ENCODE results near the gene RABGAP1L.
"Not testable (repeated sequence)": the region's sequence is repeated elsewhere in the genome, so short reads cannot be mapped to it uniquely, and the experiment has no call there.

The RABGAP1L gene

GRCh38 chr1:174415506-174415905, 256.2 kb downstream of the RABGAP1L start:
- intact Hi-C loops (cut with DNase I), result no loop called here
- no peak for DNase-seq

- no peak for DNase-seq
- intact Hi-C loops (cut with DNase I), result no loop called here
Measured at GRCh38 chr1:174417921-174418320, 258.6 kb downstream of the RABGAP1L start.

DNA sequence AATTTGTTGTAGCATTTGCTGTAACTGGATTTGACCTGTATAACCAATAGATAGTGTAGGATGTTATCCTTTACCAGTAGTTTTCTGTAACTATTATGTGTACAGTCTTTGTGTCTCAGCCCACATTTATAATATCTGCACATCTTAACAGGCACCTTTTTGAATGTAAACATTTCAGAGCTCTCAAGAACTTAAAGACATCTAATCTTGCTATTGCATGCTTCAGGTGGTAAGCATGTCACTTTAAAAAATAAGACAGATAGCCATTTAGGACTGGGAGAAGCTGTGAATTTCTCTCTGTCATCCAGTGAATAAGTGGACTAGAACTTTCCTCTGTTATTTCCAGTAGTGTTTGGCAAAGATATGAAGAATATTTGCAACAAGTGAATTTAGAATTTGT, 265.8 kb downstream of the RABGAP1L start:
- DNase-seq, result no peak
- intact Hi-C loops (cut with DNase I), result no loop called here

DNA sequence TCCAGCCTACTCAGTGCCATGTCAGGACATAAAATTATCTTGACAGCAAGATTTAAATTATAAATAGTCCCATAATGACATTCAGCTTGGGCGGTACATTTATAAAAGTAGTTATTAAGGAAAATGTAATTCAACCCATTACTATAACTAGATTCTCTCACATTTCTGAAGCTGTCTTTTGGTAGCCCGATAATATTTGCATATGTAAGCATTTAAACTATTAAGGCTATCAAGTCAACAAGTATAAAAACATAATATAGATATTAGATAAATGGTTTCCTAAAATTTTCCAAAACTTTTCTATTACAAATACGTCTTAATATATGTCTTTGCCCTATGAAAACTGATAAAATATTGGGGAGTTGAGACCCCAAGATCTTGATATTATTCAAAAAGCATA, 266.8 kb downstream of the RABGAP1L start:
- intact Hi-C loops (cut with DNase I), result no loop called here

DNA sequence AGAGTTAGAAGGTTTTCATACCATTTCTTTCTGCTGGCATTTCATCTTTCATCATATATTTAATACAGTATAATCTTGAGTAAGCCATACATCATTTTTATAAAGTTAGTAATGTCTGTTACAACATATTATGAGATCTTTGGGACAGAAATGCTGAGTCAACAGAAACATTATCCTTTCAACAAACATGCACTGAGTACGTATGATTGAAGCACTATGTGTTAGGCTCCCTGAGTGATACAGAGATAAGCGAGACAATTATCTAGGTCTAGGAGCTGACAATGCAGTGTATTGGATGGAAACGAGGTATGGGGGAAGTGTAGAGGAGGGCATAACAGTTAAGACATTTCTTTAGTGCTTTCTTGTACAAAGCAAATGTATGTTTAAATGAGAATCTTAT, 268.7 kb downstream of the RABGAP1L start:
- intact Hi-C loops (cut with DNase I), result no loop called here
- no peak for DNase-seq

More for the DNA sequence above, 266.8 kb downstream of the RABGAP1L start:
- DNase-seq, result no peak

GRCh38 chr1:174428739-174429138, 269.4 kb downstream of the RABGAP1L start:
- intact Hi-C loops (cut with DNase I), result no loop called here

GRCh38 chr1:174433451-174433850, 274.1 kb downstream of the RABGAP1L start:
- intact Hi-C loops (cut with DNase I), result no loop called here
- DNase-seq, result peak in 1 of 10 donors; percentile 22

More at GRCh38 chr1:174428739-174429138, 269.4 kb downstream of the RABGAP1L start:
- no peak for DNase-seq

DNA sequence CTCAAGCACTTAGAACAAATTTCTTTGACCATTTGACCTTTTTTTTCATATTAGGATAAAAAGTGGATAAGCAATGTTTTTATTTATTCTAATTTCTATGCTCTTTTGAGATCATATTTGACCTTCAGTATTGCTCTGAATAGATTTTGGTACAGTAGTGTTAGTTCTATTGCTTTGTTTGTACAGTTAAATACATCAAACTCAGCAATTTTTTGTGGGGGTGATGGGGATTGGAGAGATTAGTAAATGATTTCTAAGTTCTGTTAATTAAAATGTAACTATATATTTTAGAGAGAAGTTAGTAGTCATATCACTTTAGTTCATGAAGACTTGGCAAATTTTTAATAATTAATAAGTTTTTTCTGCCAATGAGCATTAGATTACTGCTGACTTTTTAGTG, 286.0 kb downstream of the RABGAP1L start:
- intact Hi-C loops (cut with DNase I), result no loop called here
- no peak for DNase-seq

GRCh38 chr1:174445817-174446216, 286.5 kb downstream of the RABGAP1L start:
- intact Hi-C loops (cut with DNase I), result no loop called here
- peak in 3 of 10 donors; percentile 26 to 68 (median 65) for DNase-seq

- intact Hi-C loops (cut with DNase I), result no loop called here
- DNase-seq, result peak in 1 of 10 donors; percentile 67
Measured at GRCh38 chr1:174447866-174448530, 288.7 kb downstream of the RABGAP1L start, which contains the start of gene GPR52. TSS of gene GPR52 (plus strand) at chr1:174447964. CDS start at chr1:174448112, 148 bp downstream.

- DNase-seq, result no peak
- intact Hi-C loops (cut with DNase I), result no loop called here
Measured at GRCh38 chr1:174448531-174448883, 289.2 kb downstream of the RABGAP1L start.

DNA sequence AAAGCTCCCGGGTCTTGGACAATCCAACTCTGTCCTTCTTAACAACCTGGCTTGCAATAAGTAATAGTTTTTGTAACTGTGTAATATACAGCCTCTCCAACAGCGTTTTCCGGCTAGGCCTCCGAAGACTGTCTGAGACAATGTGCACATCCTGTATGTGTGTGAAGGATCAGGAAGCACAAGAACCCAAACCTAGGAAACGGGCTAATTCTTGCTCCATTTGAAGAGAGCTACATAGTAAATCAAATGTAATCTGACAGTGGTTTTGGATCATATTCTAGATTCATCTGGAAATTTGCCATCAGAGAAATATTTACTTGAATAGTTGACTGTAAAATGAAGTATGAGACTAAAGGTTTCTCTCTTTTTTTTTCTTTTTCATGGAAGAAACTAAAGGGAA, 289.7 kb downstream of the RABGAP1L start:
- DNase-seq, result no peak
- intact Hi-C loops (cut with DNase I), result no loop called here

- DNase-seq, result no peak
- intact Hi-C loops (cut with DNase I), result no loop called here
Measured at GRCh38 chr1:174451408-174451807, 292.1 kb downstream of the RABGAP1L start.

DNA sequence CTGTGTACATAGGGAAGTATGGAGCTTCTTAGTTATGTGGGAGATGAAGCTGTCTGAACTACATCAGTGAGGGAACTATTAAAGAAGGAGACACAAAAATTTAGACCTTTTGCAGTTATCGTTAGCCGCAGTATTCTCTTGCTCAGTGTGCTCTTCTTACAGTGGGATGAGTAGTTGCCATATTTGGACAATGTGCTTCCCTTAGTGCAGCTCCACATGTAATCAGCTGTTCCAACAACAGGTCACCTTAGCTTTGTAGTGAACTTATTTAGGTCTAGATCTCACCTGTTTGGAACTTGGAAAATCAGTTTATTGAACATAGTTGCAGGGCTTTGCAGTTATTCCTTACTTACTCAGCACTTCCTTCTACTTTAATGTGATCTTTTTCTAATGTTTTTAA, 306.5 kb downstream of the RABGAP1L start:
- DNase-seq, result no peak
- intact Hi-C loops (cut with DNase I), result no loop called here

DNA sequence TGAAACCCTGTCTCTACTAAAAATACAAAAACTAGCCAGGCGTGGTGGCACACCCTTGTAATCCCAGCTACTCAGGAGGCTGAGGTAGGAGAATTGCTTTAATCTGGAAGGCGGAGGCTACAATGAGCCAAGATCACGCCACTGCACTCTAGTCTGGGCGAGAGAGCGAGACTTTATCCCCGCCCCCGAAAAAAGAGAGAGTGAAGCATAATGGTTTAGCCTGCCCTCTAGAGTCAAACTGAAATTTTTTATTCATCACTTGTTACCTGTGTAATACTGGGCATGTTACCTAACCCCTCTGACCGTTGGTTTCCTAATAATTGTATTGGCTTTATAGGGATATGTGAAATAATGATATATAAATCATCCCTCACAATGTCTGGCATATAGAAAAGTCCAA, 307.3 kb downstream of the RABGAP1L start:
- DNase-seq, result no peak
- intact Hi-C loops (cut with DNase I), result no loop called here

- DNase-seq, result no peak
Measured at GRCh38 chr1:174469052-174469451, 309.7 kb downstream of the RABGAP1L start.

DNA sequence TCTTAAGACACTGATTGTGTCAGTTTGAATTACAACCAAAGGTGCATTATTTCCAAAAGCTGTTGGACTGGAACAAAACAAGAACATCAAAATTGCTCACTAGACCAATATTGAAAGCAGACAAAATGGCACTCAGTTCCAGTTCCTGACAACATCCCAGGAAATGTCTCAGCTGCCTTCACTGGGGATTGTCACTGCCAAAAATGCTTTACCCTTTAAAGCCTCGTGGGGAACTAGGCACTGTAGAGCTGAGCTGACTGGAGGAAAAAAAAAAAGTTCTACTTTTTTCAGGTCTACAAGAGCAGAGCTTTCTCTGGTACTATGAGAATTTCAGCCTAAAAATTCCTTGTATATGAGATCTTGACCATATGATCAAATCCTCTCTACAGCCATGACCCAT, 310.4 kb downstream of the RABGAP1L start:
- no peak for DNase-seq
- intact Hi-C loops (cut with DNase I), result no loop called here

More at GRCh38 chr1:174469052-174469451, 309.7 kb downstream of the RABGAP1L start:
- intact Hi-C loops (cut with DNase I), result no loop called here

DNA sequence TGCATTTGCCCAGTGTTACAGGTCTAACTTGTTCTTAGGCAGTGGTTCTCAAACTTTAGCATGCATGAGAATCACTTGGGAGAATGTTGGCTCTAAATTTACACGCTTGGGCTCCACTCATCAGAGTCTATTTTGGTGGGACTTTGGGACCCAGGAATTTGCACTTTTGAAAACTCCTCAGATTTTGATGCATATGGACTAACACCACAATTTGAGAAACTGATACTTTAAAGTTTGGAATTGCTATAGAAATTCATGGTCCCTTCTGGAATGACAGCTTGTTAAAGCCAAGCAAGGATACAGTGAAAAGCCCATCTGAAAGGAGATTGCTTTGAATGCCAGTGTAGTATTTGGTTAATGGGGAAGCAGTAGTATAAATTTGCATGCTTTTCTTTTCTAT, 320.0 kb downstream of the RABGAP1L start:
- intact Hi-C loops (cut with DNase I), result no loop called here
- DNase-seq, result no peak

- intact Hi-C loops (cut with DNase I), result no loop called here
- DNase-seq, result no peak
Measured at GRCh38 chr1:174480324-174480723, 321.0 kb downstream of the RABGAP1L start.

DNA sequence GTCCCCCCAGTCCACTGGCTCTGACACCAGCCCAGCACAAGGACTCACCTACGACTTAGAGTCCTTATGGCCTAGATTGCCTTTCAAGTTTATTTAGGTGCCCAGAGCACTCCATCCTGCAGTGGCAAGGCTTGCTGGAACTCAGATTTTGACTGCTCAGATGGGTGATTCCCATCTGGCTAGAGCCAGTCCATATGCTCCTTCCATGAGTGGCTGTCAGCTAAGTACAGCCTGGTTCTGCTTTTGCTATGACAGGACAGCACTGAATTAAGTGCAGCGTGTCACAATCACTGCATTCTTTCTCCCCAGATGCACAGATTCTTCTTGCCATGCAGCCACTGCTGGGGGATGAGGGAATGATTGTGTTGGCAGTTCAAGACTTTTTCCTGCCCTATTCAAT, 332.3 kb downstream of the RABGAP1L start:
- intact Hi-C loops (cut with DNase I), result no loop called here

GRCh38 chr1:174497478-174497877, 338.2 kb downstream of the RABGAP1L start:
- intact Hi-C loops (cut with DNase I), result no loop called here
- no peak for DNase-seq

More for the DNA sequence above, 332.3 kb downstream of the RABGAP1L start:
- no peak for DNase-seq

DNA sequence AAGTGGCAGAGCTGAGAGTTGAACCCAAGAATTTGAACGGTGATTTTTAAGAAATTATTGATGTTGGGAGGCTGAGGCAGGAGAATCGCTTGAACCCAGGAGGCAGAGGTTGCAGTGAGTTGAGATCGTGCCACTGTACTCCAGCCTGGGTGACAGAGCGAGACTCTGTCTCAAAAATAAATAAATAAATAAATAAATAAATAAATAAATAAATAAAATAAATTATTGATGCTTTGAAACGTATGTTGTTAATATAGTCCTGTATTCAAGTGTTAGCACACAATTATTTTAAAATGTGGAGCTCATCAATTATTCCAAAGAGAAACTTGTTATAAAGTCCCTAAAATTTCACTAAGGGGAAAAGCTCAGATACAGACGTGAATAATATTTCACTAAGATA, 357.4 kb downstream of the RABGAP1L start:
- intact Hi-C loops (cut with DNase I); DNase-seq: not testable (repeated sequence)

- peak in 4 of 10 donors; percentile 15 to 67 (median 24) for DNase-seq
- intact Hi-C loops (cut with DNase I), result no loop called here
Measured at GRCh38 chr1:174519844-174520243, 360.5 kb downstream of the RABGAP1L start.
